Adipose tissue (tissue), 3 donors: ENCODE measurements around the gene ZYG11B. TPM values are rescaled to one million over a fixed set of nuclear protein-coding genes. Genes with fewer than 3 reads are reported as not detected.

Source experiments
- polyA plus RNA-seq, 3 donors: library from polyadenylated mRNA; stranded (reverse); fragments of 200-250 nt; gene quantifications; one replicate each; pipeline ENCODE4 v1.2.3, GENCODE V29; 2013
- donor health status: healthy with polysubstance abuse.
- donor health status: Bipolar disorder and iron deficiency.
- donor health status: healthy.

The ZYG11B gene
- polyA plus RNA-seq, 3 donors: 2.8 to 8.8 (median 6.9) TPM

Other genes with a start within 250 kb of the ZYG11B start
- gene TUT4, start 173.4 kb upstream of the ZYG11B start, polyA plus RNA-seq: 10 to 100 TPM; 15.5 to 21.0 (median 17.0) TPM
- gene GPX7, start 124.1 kb upstream of the ZYG11B start, polyA plus RNA-seq: 10 to 100 TPM in 1 of 3 donors, 1 to 10 TPM in 2; 8.2 to 10.6 (median 8.7) TPM
- under 1 TPM in 2 of 3 donors, not detected in 1; 0.18 to 0.26 TPM for gene SHISAL2A, start 93.3 kb upstream of the ZYG11B start, polyA plus RNA-seq
- gene COA7, start 28.1 kb upstream of the ZYG11B start, polyA plus RNA-seq: 10 to 100 TPM in 1 of 3 donors, 1 to 10 TPM in 2; 6.8 to 13.2 (median 8.9) TPM
- under 1 TPM in 1 of 3 donors, not detected in 2; 0.03 TPM for gene ZYG11A, start 116.3 kb downstream of the ZYG11B start, polyA plus RNA-seq
- 100 to 1,000 TPM in 2 of 3 donors, 10 to 100 TPM in 1; 94.2 to 194 (median 125) TPM for gene ECHDC2, start 195.3 kb downstream of the ZYG11B start, polyA plus RNA-seq
- gene SCP2, start 200.8 kb downstream of the ZYG11B start, polyA plus RNA-seq: 100 to 1,000 TPM in 2 of 3 donors, 10 to 100 TPM in 1; 58.3 to 343 (median 128) TPM